SK-N-SH treated with all-trans-retinoic acid at 6 μM for 48 hours (cell line): ENCODE data around the gene KBTBD12.

Source experiments
- ARNTL ChIP-seq: fragments of 450-650 bp; formaldehyde crosslinking; IDR thresholded peaks from 2 replicates; pipeline ENCODE4 v1.5.0; 2020; ENCODE audit warnings: low read depth, mild to moderate bottlenecking, moderate library complexity, borderline replicate concordance
- ESRRG ChIP-seq: fragments of 250-450 bp; sonication (Bioruptor Pico); IDR thresholded peaks from 2 replicates; pipeline ENCODE4 v1.6.1; 2021; ENCODE audit warnings: mild to moderate bottlenecking
- GLIS3 ChIP-seq: fragments of 250-450 bp; sonication (Bioruptor Pico); IDR thresholded peaks from 2 replicates; pipeline ENCODE4 v1.5.0; 2020; ENCODE audit warnings: mild to moderate bottlenecking, moderate library complexity
- ISL1 ChIP-seq: fragments of 250-450 bp; sonication (Bioruptor Pico); IDR thresholded peaks from 2 replicates; pipeline ENCODE4 v2.1.2; 2022; ENCODE audit warnings: mild to moderate bottlenecking, moderate library complexity
- OSR1 ChIP-seq: fragments of 250-450 bp; sonication (Bioruptor Pico); IDR thresholded peaks from 2 replicates; pipeline ENCODE4 v1.8.0; 2022; ENCODE audit warnings: moderate library complexity, mild to moderate bottlenecking, inconsistent platforms
- PPARA ChIP-seq: fragments of 250-450 bp; sonication (Bioruptor Pico); IDR thresholded peaks from 2 replicates; pipeline ENCODE4 v1.5.0; 2020; ENCODE audit warnings: mild to moderate bottlenecking, borderline replicate concordance
- RARB ChIP-seq: fragments of 250-450 bp; sonication (Bioruptor Pico); IDR thresholded peaks from 2 replicates; pipeline ENCODE4 v1.8.0; 2021; ENCODE audit warnings: mild to moderate bottlenecking, moderate library complexity
- SNAI2 ChIP-seq: fragments of 250-450 bp; sonication (Bioruptor Pico); IDR thresholded peaks from 2 replicates; pipeline ENCODE4 v1.5.0; 2020; ENCODE audit warnings: mild to moderate bottlenecking, moderate library complexity
- TOX ChIP-seq: fragments of 250-450 bp; sonication (Bioruptor Pico); IDR thresholded peaks from 2 replicates; pipeline ENCODE4 v1.8.0; 2021; ENCODE audit warnings: mild to moderate bottlenecking, moderate library complexity, borderline replicate concordance
- ZFP3 ChIP-seq: fragments of 250-450 bp; sonication (Bioruptor Pico); IDR thresholded peaks from 2 replicates; pipeline ENCODE4 v1.5.0; 2020; ENCODE audit warnings: mild to moderate bottlenecking, moderate library complexity
- ZNF70 ChIP-seq: fragments of 450-650 bp; formaldehyde crosslinking; IDR thresholded peaks from 2 replicates; pipeline ENCODE4 v1.5.0; 2020; ENCODE audit warnings: mild to moderate bottlenecking, moderate library complexity
- TF ChIP-seq, protein P1 (sequence below): fragments of 250-450 bp; sonication (Bioruptor Pico); IDR thresholded peaks from 2 replicates; pipeline ENCODE4 v1.5.1; 2020; ENCODE audit warnings: low read depth, mild to moderate bottlenecking, moderate library complexity
- TF ChIP-seq, protein P2 (sequence below): fragments of 250-450 bp; sonication (Bioruptor Pico); IDR thresholded peaks from 2 replicates; pipeline ENCODE4 v1.8.0; 2020; ENCODE audit warnings: mild to moderate bottlenecking, moderate library complexity, borderline replicate concordance
- TF ChIP-seq, protein P3 (sequence below): fragments of 250-450 bp; sonication (Bioruptor Pico); IDR thresholded peaks from 2 replicates; pipeline ENCODE4 v1.5.1; 2021; ENCODE audit warnings: mild to moderate bottlenecking, moderate library complexity

DNA sequence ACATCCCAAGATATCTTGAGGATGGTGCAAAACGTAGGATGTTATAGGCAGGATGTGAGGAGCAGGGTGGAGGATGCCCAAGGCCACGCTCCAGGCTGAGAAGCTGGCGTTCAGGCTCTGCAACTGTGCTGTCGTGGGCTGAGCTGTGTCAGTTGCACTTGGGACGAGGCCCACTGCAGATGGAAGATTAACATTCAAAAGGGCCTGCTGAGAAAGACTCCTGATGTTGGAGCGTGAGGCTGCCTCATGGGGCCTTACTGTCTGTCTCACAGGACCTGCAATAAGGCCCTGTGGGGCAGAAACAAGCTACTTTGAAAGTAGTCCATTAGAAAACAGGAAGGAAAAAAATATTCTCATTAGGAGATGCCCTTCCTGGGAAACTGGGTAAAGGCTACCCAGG is 76.6 kb downstream of the KBTBD12 start:
- TF ChIP-seq, protein P1, sequence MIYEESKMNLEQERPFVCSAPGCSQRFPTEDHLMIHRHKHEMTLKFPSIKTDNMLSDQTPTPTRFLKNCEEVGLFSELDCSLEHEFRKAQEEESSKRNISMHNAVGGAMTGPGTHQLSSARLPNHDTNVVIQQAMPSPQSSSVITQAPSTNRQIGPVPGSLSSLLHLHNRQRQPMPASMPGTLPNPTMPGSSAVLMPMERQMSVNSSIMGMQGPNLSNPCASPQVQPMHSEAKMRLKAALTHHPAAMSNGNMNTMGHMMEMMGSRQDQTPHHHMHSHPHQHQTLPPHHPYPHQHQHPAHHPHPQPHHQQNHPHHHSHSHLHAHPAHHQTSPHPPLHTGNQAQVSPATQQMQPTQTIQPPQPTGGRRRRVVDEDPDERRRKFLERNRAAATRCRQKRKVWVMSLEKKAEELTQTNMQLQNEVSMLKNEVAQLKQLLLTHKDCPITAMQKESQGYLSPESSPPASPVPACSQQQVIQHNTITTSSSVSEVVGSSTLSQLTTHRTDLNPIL (CRISPR knock-in tag): no peak
- TF ChIP-seq ISL1 (CRISPR knock-in tag) (no peak), ESRRG (CRISPR knock-in tag) (no peak), PPARA (CRISPR knock-in tag) (no peak), ZNF70 (CRISPR knock-in tag) (no peak), RARB (CRISPR knock-in tag) (no peak), GLIS3 (CRISPR knock-in tag) (no peak), OSR1 (CRISPR knock-in tag) (no peak), ARNTL (CRISPR knock-in tag) (no peak), SNAI2 (no peak), ZFP3 (CRISPR knock-in tag) (no peak), TOX (CRISPR knock-in tag) (no peak)
- TF ChIP-seq, protein P2, sequence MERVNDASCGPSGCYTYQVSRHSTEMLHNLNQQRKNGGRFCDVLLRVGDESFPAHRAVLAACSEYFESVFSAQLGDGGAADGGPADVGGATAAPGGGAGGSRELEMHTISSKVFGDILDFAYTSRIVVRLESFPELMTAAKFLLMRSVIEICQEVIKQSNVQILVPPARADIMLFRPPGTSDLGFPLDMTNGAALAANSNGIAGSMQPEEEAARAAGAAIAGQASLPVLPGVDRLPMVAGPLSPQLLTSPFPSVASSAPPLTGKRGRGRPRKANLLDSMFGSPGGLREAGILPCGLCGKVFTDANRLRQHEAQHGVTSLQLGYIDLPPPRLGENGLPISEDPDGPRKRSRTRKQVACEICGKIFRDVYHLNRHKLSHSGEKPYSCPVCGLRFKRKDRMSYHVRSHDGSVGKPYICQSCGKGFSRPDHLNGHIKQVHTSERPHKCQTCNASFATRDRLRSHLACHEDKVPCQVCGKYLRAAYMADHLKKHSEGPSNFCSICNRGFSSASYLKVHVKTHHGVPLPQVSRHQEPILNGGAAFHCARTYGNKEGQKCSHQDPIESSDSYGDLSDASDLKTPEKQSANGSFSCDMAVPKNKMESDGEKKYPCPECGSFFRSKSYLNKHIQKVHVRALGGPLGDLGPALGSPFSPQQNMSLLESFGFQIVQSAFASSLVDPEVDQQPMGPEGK (CRISPR knock-in tag): no peak
- TF ChIP-seq, protein P3, sequence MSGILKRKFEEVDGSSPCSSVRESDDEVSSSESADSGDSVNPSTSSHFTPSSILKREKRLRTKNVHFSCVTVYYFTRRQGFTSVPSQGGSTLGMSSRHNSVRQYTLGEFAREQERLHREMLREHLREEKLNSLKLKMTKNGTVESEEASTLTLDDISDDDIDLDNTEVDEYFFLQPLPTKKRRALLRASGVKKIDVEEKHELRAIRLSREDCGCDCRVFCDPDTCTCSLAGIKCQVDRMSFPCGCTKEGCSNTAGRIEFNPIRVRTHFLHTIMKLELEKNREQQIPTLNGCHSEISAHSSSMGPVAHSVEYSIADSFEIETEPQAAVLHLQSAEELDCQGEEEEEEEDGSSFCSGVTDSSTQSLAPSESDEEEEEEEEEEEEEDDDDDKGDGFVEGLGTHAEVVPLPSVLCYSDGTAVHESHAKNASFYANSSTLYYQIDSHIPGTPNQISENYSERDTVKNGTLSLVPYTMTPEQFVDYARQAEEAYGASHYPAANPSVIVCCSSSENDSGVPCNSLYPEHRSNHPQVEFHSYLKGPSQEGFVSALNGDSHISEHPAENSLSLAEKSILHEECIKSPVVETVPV (CRISPR knock-in tag): no peak
